HCT116 (cell line): ENCODE measurements around the gene RAB19. TPM values are rescaled to one million over a fixed set of nuclear protein-coding genes. Genes with fewer than 3 reads are reported as not detected.

Experiments used
- ATAC-seq: fragments of 200-7000 bp; cut with Tn5 transposase; 2 replicates; pipeline ENCODE4 v1.9.1; 2020; ENCODE audit warnings: mild to moderate bottlenecking, moderate library complexity
- BruUV-seq: library from RNA; stranded (reverse); fragments of 400-500 nt; replicated peaks from 2 replicates; lab custom pipeline; 2021; lab: Mats Ljungman, UMichigan
- CTCF ChIA-PET: fragments of 300-600 bp; sonication (Branson Sonifier 250); formaldehyde crosslinking; loops from one replicate; lab custom pipeline; 2021; ENCODE audit warnings: antibody characterized with exemption; lab: Charles Lee
- POLR2A ChIA-PET: fragments of 300-600, 350-600 bp; sonication (Branson Sonifier 250); formaldehyde crosslinking; loops from one replicate; lab custom pipeline; 2021; ENCODE audit warnings: antibody characterized with exemption; lab: Charles Lee
- RAD21 ChIA-PET, 2 experiments: fragments of 300-600 bp; sonication (Branson Sonifier 250); formaldehyde crosslinking; loops; one replicate each; lab custom pipeline; 2023; ENCODE audit warnings: low total read pairs in 2 of 2; ENCODE audit not compliant: uncharacterized antibody in 2 of 2, unreplicated experiment in 2 of 2, low non-redundant PET in 1 of 2; lab: Charles Lee
- DNase-seq: peaks from one replicate; pipeline ENCODE4 v3.0.0-alpha.2; 2010; ENCODE audit warnings: low read depth, low spot score
- H2AFZ ChIP-seq: fragments of 200-600 bp; shearing (Covaris generic), sonication (generic); 2 replicates; pipeline ENCODE4 v1.6.1; 2017; ENCODE audit warnings: low read depth, mixed run types, mixed read lengths, antibody characterized with exemption, low read length; ENCODE audit not compliant: poor library complexity, severe bottlenecking
- H3K27ac ChIP-seq: 2 replicates; pipeline ENCODE4 v1.5.1; 2012; ENCODE audit warnings: low read depth, low read length
- H3K27me3 ChIP-seq: fragments of 200-600 bp; sonication (generic); 2 replicates; pipeline ENCODE4 v1.6.1; 2016; ENCODE audit warnings: mixed run types, low read length, mixed read lengths; ENCODE audit not compliant: insufficient read depth
- H3K36me3 ChIP-seq, 2 experiments: fragments of 200-500 bp in 1 of 2; fragments of 200-600 bp in 1 of 2; sonication (Bioruptor generic) in 1 of 2; sonication (generic) in 1 of 2; 2 replicates each; pipeline versions ENCODE4 v1.5.1 to v1.6.1; 2014 to 2016; ENCODE audit warnings: low read length in 2 of 2, inconsistent platforms in 1 of 2, mixed read lengths in 1 of 2, mixed run types in 1 of 2; ENCODE audit not compliant: insufficient read depth in 2 of 2, control insufficient read depth in 1 of 2
- H3K4me1 ChIP-seq, 2 experiments: fragments of 200-600 bp in 1 of 2; sonication (generic) in 1 of 2; 2 replicates each; pipeline versions ENCODE4 v1.5.1 to v1.6.1; 2012 to 2017; ENCODE audit warnings: low read length in 2 of 2, inconsistent platforms in 1 of 2, mild to moderate bottlenecking in 1 of 2, mixed read lengths in 1 of 2, mixed run types in 1 of 2, moderate library complexity in 1 of 2; ENCODE audit not compliant: insufficient read depth in 2 of 2, control insufficient read depth in 1 of 2
- H3K4me2 ChIP-seq: fragments of 200-600 bp; sonication (generic); 2 replicates; pipeline ENCODE4 v1.6.1; 2017; ENCODE audit warnings: mixed run types, low read length, mixed read lengths
- H3K4me3 ChIP-seq, 2 experiments: fragments of 200-600 bp in 1 of 2; sonication (generic) in 1 of 2; replicated peaks in 1 of 2; 2 replicates each; pipeline ENCODE4 v1.5.1; 2011 to 2016; ENCODE audit warnings: low read length in 2 of 2, control low read depth in 1 of 2, low read depth in 1 of 2, mild to moderate bottlenecking in 1 of 2, mixed read lengths in 1 of 2, mixed run types in 1 of 2
- H3K79me2 ChIP-seq: fragments of 200-600 bp; sonication (generic); 2 replicates; pipeline ENCODE4 v1.6.1; 2017; ENCODE audit warnings: mild to moderate bottlenecking, mixed run types, low read length, moderate library complexity, mixed read lengths; ENCODE audit not compliant: insufficient read depth
- H3K9ac ChIP-seq: fragments of 200-600 bp; sonication (generic); 2 replicates; pipeline ENCODE4 v1.6.1; 2016; ENCODE audit warnings: low read length, mixed read lengths
- H3K9me2 ChIP-seq: fragments of 200-600 bp; sonication (generic), shearing (Covaris generic); 2 replicates; pipeline ENCODE4 v1.6.1; 2017; ENCODE audit warnings: mixed run types, mild to moderate bottlenecking, moderate library complexity; ENCODE audit not compliant: insufficient read depth
- H3K9me3 ChIP-seq, 2 experiments: fragments of 200-500 bp in 1 of 2; fragments of 200-600 bp in 1 of 2; sonication (Bioruptor generic) in 1 of 2; sonication (generic) in 1 of 2; 2 replicates each; pipeline ENCODE4 v1.6.1; 2014 to 2017; ENCODE audit warnings: low read length in 2 of 2, mixed read lengths in 2 of 2, inconsistent platforms in 1 of 2, low read depth in 1 of 2, mild to moderate bottlenecking in 1 of 2, mixed run types in 1 of 2, moderate library complexity in 1 of 2; ENCODE audit not compliant: control insufficient read depth in 1 of 2, insufficient read depth in 1 of 2
- H4K20me1 ChIP-seq: fragments of 200-600 bp; sonication (generic), shearing (Covaris generic); 2 replicates; pipeline ENCODE4 v1.6.1; 2017; ENCODE audit warnings: mixed run types, mild to moderate bottlenecking, moderate library complexity; ENCODE audit not compliant: insufficient read depth
- ATF3 ChIP-seq: IDR thresholded peaks from 2 replicates; pipeline ENCODE4 v1.6.1; 2012
- CEBPB ChIP-seq: IDR thresholded peaks from 2 replicates; pipeline ENCODE4 v1.6.1; 2012; ENCODE audit warnings: low read depth
- CTCF ChIP-seq, 3 experiments: fragments of 200-600 bp in 1 of 3; sonication (generic) in 1 of 3; IDR thresholded peaks in 2 of 3; conservative IDR thresholded peaks in 1 of 3; 2 replicates each; pipeline ENCODE4 v1.5.1; 2012 to 2017; ENCODE audit warnings: low read depth in 2 of 3, low read length in 2 of 3, antibody characterized with exemption in 1 of 3, borderline replicate concordance in 1 of 3, control low read depth in 1 of 3, mild to moderate bottlenecking in 1 of 3, mixed read lengths in 1 of 3, mixed run types in 1 of 3, moderate library complexity in 1 of 3; ENCODE audit not compliant: insufficient read depth in 1 of 3
- EGR1 ChIP-seq: IDR thresholded peaks from 2 replicates; pipeline ENCODE4 v1.6.1; 2012; ENCODE audit warnings: low read depth
- ELF1 ChIP-seq: IDR thresholded peaks from 2 replicates; pipeline ENCODE4 v1.6.1; 2012; ENCODE audit warnings: low read depth, borderline replicate concordance
- EZH2 ChIP-seq: fragments of 200-600 bp; sonication (generic); IDR thresholded peaks from 2 replicates; pipeline ENCODE4 v1.6.1; 2017; ENCODE audit warnings: antibody characterized with exemption, mixed run types
- EZH2phosphoT487 ChIP-seq: fragments of 200-600 bp; IDR thresholded peaks from 2 replicates; pipeline ENCODE4 v1.6.1; 2018; ENCODE audit warnings: antibody characterized with exemption, borderline replicate concordance
- POLR2AphosphoS5 ChIP-seq: IDR thresholded peaks from 2 replicates; pipeline ENCODE4 v1.6.1; 2011; ENCODE audit warnings: mild to moderate bottlenecking, low read depth, low read length, moderate library complexity
- RAD21 ChIP-seq: IDR thresholded peaks from 2 replicates; pipeline ENCODE4 v1.6.1; 2012; ENCODE audit warnings: low read depth, mild to moderate bottlenecking
- SIN3A ChIP-seq: IDR thresholded peaks from 2 replicates; pipeline ENCODE4 v1.6.1; 2012; ENCODE audit warnings: low read depth
- SP1 ChIP-seq: IDR thresholded peaks from 2 replicates; pipeline ENCODE4 v1.6.1; 2012; ENCODE audit warnings: low read depth
- SRF ChIP-seq: IDR thresholded peaks from 2 replicates; pipeline ENCODE4 v1.6.1; 2012; ENCODE audit warnings: low read depth
- TCF7L2 ChIP-seq: IDR thresholded peaks from 2 replicates; pipeline ENCODE4 v1.7.0; 2011; ENCODE audit warnings: borderline replicate concordance, inconsistent platforms; ENCODE audit not compliant: insufficient read depth, insufficient read length; ENCODE audit errors: extremely low read depth
- YY1 ChIP-seq: IDR thresholded peaks from 2 replicates; pipeline ENCODE4 v1.6.1; 2011; ENCODE audit warnings: low read length, low read depth, moderate library complexity, mild to moderate bottlenecking; ENCODE audit not compliant: insufficient replicate concordance; ENCODE audit errors: extremely low read depth
- ZBTB33 ChIP-seq: IDR thresholded peaks from 2 replicates; pipeline ENCODE4 v1.6.1; 2011; ENCODE audit warnings: mild to moderate bottlenecking, low read length, moderate library complexity; ENCODE audit not compliant: insufficient replicate concordance; ENCODE audit errors: extremely low read depth
- ZFX ChIP-seq: fragments of 450-650 bp; IDR thresholded peaks from 2 replicates; pipeline ENCODE4 v1.6.1; 2017
- ZNF274 ChIP-seq: fragments of 200-500 bp; sonication (Bioruptor generic); IDR thresholded peaks from 2 replicates; pipeline ENCODE4 v1.6.1; 2014; ENCODE audit warnings: mild to moderate bottlenecking, low read depth, low read length, inconsistent platforms
- intact Hi-C: fragments of 100-400 bp; cut with micrococcal nuclease; formaldehyde crosslinking; loops from 2 replicates; pipeline ENCODE4 v1.10.0; 2022
- total RNA-seq: library from RNA; stranded (reverse); gene quantifications from one replicate; pipeline ENCODE4 v1.2.1, GENCODE V29; 2021; ENCODE audit not compliant: unreplicated experiment

The RAB19 gene
- total RNA-seq, 1 experiment from 2014 or later: 2.6 TPM

GRCh38 chr7:140383954-140384713 lies 19.7 kb upstream of the RAB19 start (continued):
- no peak for TF ChIP-seq ATF3
- TF ChIP-seq RAD21: no peak

- ChIA-PET POLR2A (interaction anchor here (0.6 kb wide), 1 partner anchor 13 kb away, joined by 4 read pairs; the partner anchor contains the start of gene SLC37A3), RAD21 (no interaction called here), CTCF (no interaction called here)
- H4K20me1 ChIP-seq: no peaks in the 10 kb centered on the region
- no peak overlapping the region for H3K4me3 ChIP-seq
- H2AFZ ChIP-seq: no peak overlapping the region
- H3K9ac ChIP-seq: no peak overlapping the region
- DNase-seq (no peak), ATAC-seq (no peak)
- no peaks in the 10 kb centered on the region for H3K9me2 ChIP-seq
- no peak for TF ChIP-seq EZH2phosphoT487
- TF ChIP-seq ZNF274: no peak
- no peak for TF ChIP-seq SIN3A
- TF ChIP-seq YY1: no peak
- no peak for TF ChIP-seq ZFX
- TF ChIP-seq ELF1: no peak
- no peak for TF ChIP-seq RAD21
- no peak for TF ChIP-seq EGR1
- no peak for TF ChIP-seq SP1
- TF ChIP-seq SRF: no peak
- no peak for TF ChIP-seq CEBPB
- no peak for TF ChIP-seq ZBTB33
- TF ChIP-seq EZH2: no peak
- TF ChIP-seq TCF7L2: no peak
- TF ChIP-seq POLR2AphosphoS5: no peak
- no peak for TF ChIP-seq CTCF (IDR thresholded peaks at IDR 0.05 in 2 of 3, conservative IDR thresholded peaks at IDR 0.05 in 1 of 3; ENCODE audit: borderline replicate concordance in 1 of 3, insufficient read depth in 1 of 3, low read depth in 2 of 3, low read length in 2 of 3)
- no peak overlapping the region for H3K4me2 ChIP-seq
- H3K27me3 ChIP-seq: no peaks in the 10 kb centered on the region
- no TSS peak for BruUV-seq
- intact Hi-C loops: no loop called here
- H3K4me1 ChIP-seq: no peaks in the 10 kb centered on the region
- H3K36me3 ChIP-seq: peaks cover 2 to 11% of the 10 kb centered on the region in 2 experiments; a peak in 3 of 4 replicates
- H3K9me3 ChIP-seq: no peaks in the 10 kb centered on the region
- peaks cover 68% of the 10 kb centered on the region for H3K79me2 ChIP-seq
- H3K27ac ChIP-seq: no peak overlapping the region
Measured at GRCh38 chr7:140384894-140385545, 18.8 kb upstream of the RAB19 start.
